Neural progenitor cell (in vitro differentiated cells): Measurements from ENCODE around the gene TMEM14B.

Experiments
- EZH2 ChIP-seq: fragments of 200-600 bp; sonication (generic); IDR thresholded peaks from 2 replicates; pipeline ENCODE4 v1.6.1; 2017; ENCODE audit warnings: antibody characterized with exemption, mild to moderate bottlenecking, moderate library complexity
- EZH2phosphoT487 ChIP-seq: fragments of 200-600 bp; sonication (generic); IDR thresholded peaks from 2 replicates; pipeline ENCODE4 v1.6.1; 2017; ENCODE audit warnings: antibody characterized with exemption
- TF ChIP-seq, protein P1 (sequence below): fragments of 200-600 bp; sonication (generic); IDR thresholded peaks from 2 replicates; pipeline ENCODE4 v1.5.1; 2017; ENCODE audit warnings: antibody characterized with exemption, mild to moderate bottlenecking

DNA sequence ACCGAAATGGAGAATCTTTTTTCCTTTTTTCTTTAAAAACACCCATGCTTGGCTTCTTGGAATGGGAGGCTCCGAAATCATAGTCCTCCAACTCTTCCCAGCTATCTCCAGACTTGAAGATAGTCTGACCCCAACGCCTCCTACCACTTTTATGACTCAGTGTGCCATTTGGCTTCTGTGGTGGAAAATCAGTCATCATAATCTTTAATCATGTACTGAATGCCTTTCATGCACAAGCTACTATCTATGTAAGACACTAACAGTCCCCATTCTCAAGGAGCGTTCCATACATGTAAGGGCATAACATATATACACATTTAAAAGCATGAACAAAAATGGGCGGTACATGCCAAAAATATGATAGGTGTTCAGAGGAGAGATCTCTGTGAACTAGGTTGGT, 44.1 kb downstream of the TMEM14B start:
- TF ChIP-seq, protein P1, sequence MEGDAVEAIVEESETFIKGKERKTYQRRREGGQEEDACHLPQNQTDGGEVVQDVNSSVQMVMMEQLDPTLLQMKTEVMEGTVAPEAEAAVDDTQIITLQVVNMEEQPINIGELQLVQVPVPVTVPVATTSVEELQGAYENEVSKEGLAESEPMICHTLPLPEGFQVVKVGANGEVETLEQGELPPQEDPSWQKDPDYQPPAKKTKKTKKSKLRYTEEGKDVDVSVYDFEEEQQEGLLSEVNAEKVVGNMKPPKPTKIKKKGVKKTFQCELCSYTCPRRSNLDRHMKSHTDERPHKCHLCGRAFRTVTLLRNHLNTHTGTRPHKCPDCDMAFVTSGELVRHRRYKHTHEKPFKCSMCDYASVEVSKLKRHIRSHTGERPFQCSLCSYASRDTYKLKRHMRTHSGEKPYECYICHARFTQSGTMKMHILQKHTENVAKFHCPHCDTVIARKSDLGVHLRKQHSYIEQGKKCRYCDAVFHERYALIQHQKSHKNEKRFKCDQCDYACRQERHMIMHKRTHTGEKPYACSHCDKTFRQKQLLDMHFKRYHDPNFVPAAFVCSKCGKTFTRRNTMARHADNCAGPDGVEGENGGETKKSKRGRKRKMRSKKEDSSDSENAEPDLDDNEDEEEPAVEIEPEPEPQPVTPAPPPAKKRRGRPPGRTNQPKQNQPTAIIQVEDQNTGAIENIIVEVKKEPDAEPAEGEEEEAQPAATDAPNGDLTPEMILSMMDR = no peak
- TF ChIP-seq EZH2phosphoT487 (no peak), EZH2 (no peak)
